Measurements from ENCODE around the gene ZMYND12.

Gene ZMYND12

DNA sequence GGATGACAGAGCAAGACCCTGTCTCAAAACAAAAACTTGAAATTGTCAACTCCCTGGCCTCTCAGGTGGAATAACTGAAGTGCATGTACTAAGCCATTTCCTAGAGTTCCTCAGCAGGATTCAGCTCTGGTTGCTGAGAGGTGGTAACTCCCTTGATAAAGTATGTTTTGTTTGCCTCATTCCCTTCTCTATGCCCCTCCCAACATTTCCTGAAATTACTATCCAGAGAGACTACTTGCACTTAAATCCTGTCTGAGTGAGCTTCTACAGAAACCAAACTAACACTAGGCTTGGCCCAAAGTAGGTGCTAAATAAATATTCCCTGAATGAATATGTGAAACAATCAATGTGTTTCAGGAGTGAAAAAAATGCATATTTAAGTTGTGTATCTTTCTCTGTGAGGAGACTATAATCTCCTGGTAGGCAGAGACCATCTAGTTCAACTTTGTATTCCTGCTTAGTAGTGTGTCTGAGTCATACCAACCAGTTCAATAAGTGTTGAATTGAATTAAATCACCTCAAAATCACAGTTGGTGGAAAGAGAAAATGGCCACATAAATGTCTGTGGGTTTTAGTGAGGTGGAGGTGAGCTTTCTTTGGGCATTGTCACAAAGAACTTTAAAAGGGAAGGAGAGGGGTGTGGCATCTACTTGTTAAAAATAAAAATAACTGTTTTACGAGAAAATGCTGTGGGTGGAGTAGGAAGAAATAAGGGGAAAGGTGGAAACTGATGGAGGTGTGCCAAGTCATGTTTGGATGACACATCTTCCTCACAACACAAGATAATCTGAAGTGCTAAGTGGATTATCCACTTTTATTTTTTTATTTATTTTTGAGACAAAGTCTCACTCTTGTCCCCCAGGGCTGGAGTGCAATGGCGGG is 62.6 kb downstream of the ZMYND12 start:
- no peak for DNase-seq (ENCODE audit: low read depth in 2 of 2)

DNA sequence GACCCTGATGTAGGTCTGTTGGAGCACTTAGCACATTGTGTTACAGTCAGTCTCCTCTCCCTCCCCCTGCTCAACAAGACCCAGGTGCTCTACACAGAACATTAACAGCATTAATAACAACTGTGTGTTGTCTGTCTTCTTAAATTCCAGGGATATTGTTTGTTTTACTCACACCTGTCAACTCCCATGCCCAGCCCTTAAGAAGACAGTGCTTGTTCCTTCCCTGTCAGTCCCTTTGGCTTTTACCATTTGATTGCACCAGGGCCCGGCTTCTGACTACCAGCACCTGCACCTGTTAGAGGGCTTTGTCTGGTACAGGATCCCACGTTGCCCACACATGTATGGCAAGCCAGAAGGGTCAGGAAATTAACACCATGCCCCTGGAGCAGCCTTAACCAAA is 63.6 kb downstream of the ZMYND12 start:
- no peak for DNase-seq (ENCODE audit: low read depth in 2 of 2)

DNA sequence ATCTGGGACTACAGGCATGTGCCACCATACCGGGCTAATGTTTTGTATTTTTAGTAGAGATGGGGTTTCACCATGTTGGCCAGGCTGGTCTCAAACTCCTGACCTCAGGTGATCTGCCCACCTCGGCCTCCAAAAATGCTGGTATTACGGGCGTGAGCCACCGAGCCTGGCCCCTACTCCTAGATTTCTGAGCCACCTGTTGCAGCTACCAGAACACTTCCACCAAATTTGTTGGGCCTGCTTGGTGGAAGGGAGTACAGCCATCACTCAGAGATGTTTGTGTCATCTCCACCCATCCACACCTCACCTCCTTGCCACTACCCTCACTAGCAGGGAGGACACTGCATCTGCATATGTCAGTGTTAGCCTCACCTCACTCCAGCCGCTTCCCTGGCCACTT is 69.8 kb downstream of the ZMYND12 start:
- no peak for DNase-seq (ENCODE audit: low read depth in 2 of 2)

DNA sequence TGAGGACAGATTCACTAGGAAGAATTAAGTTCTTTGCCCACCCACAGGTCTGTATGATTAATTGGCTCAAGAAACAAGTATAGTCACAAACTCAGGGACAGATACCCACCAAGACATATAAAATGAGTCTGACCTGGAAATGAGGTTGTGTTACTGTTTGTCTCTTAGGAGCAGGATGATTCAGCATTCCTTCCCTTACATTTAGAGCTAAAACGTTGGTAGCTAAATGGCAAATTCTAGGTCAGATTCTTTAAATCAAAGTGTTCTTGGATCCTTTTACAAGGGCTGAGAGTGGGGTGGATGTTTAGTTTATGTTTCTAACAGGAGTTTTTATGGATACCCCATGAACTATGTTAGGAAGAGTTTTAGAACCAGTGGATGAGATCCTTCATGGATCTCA is 70.5 kb downstream of the ZMYND12 start:
- DNase-seq (ENCODE audit: low read depth in 2 of 2) = no peak

DNA sequence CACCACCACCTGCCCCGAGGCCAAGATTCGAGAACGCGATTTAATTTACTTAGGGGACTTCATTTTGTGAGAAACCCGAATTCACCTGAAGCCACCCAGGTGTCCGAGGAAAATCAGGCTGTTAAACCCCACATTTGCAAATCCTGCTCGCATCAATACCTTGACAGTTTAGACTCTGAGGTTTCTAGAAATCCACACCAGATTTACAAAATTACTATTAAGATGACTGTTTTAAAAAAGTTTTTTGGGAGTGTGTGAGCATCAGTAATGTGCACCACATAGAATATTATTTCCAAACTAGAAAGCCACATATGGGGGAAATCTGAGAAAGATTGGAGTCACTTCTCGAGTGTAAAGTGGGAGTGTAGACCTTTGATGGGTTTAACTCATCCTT is 74.5 kb downstream of the ZMYND12 start:
- no peak for DNase-seq (ENCODE audit: low read depth in 2 of 2)

DNA sequence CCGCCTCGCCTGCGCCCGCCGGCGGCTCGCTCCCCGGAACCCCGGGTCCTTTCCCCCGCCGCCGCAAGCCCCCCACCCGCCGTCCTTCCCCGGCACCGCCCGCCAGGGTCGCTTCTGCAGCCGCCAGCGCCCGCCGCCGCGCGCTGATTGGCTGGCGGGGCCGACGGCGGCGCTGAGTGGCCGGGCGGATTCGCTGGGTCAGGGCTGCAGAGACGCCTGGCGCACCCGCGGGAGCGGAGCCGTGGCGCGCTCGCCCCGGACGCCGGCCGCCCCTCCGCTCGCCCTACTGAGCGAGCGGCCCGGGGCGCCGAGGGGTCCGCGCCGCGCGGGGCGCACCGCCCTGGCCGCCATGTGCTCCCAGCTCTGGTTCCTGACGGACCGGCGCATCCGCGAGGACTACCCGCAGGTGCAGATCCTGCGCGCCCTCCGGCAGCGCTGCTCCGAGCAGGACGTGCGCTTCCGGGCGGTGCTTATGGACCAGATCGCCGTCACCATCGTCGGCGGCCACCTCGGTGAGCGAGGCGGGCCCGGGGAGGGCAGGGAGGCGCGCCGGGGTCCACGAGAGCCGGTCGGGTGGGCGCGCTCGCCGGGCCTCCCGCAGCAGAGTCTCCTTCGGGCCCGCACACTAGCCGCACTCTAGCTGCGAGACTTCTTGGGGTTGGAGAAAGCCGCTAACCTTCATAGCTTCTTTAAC is 75.1 kb downstream of the ZMYND12 start, which contains the start of gene RIMKLA:
RIMKLA (plus strand) TSS at position 207 of the 694 bp plus-strand sequence; CDS start at position 350, 143 bp downstream.
- no peak for DNase-seq (ENCODE audit: low read depth in 2 of 2)

Measured in stimulated activated CD8-positive, alpha-beta memory T cell treated with anti-CD3 and anti-CD28 coated beads, Interleukin-7, amount 100 ng/mL, for 1 hour (primary cell).